GM23338 (cell line): ENCODE data around the gene FCN3. TPM values are rescaled to one million over a fixed set of nuclear protein-coding genes. Genes with fewer than 3 reads are reported as not detected.

Experiments
- ATAC-seq: fragments of 200-7000 bp; cut with Tn5 transposase; 3 replicates; pipeline ENCODE4 v1.9.1; 2020
- DNase-seq: peaks from one replicate; pipeline ENCODE4 v3.0.0-alpha.2; 2015; ENCODE audit warnings: low spot score
- H2AFZ ChIP-seq: fragments of 200-600 bp; sonication (generic); 2 replicates; pipeline ENCODE4 v1.8.0; 2016; ENCODE audit warnings: antibody characterized with exemption, mild to moderate bottlenecking, moderate library complexity
- H3F3A ChIP-seq: fragments of 200-600 bp; sonication (generic); replicated peaks from 2 replicates; pipeline ENCODE4 v1.8.0; 2017; ENCODE audit warnings: antibody characterized with exemption, mixed run types, low read depth
- H3K27ac ChIP-seq: fragments of 200-600 bp; sonication (generic); 2 replicates; pipeline ENCODE4 v1.6.1; 2016; ENCODE audit warnings: low read depth
- H3K27me3 ChIP-seq: fragments of 200-600 bp; sonication (generic); 2 replicates; pipeline ENCODE4 v1.8.0; 2016; ENCODE audit warnings: mild to moderate bottlenecking, mixed run types, moderate library complexity; ENCODE audit not compliant: insufficient read depth
- H3K36me3 ChIP-seq: fragments of 200-600 bp; sonication (generic); 2 replicates; pipeline ENCODE4 v1.8.0; 2016; ENCODE audit warnings: mild to moderate bottlenecking; ENCODE audit not compliant: insufficient read depth
- H3K4me1 ChIP-seq: fragments of 200-600 bp; sonication (generic); 2 replicates; pipeline ENCODE4 v1.8.0; 2016; ENCODE audit warnings: mild to moderate bottlenecking, moderate library complexity; ENCODE audit not compliant: insufficient read depth
- H3K4me2 ChIP-seq: fragments of 200-600 bp; sonication (generic); 2 replicates; pipeline ENCODE4 v1.7.1; 2017; ENCODE audit warnings: mixed run types
- H3K4me3 ChIP-seq: fragments of 200-600 bp; sonication (generic); 2 replicates; pipeline ENCODE4 v1.6.1; 2016; ENCODE audit warnings: mixed run types
- H3K79me2 ChIP-seq: fragments of 200-600 bp; sonication (generic); replicated peaks from 2 replicates; pipeline ENCODE4 v1.8.0; 2017; ENCODE audit warnings: mild to moderate bottlenecking; ENCODE audit not compliant: insufficient read depth
- H3K9me2 ChIP-seq: fragments of 200-600 bp; sonication (generic); 2 replicates; pipeline ENCODE4 v1.8.0; 2017; ENCODE audit not compliant: insufficient read depth
- H4K20me1 ChIP-seq: fragments of 200-600 bp; sonication (generic); replicated peaks from 2 replicates; pipeline ENCODE4 v1.8.0; 2017; ENCODE audit warnings: mild to moderate bottlenecking; ENCODE audit not compliant: insufficient read depth
- H3K27ac Mint-ChIP-seq: 2 replicates; pipeline ENCODE4 v1.8.0; 2020; ENCODE audit warnings: inconsistent platforms, mild to moderate bottlenecking, moderate library complexity, mixed read lengths
- H3K27me3 Mint-ChIP-seq: 3 replicates; pipeline ENCODE4 v1.8.0; 2022; ENCODE audit warnings: low read depth, mild to moderate bottlenecking, moderate library complexity, mixed read lengths, inconsistent platforms; ENCODE audit not compliant: insufficient read depth, poor library complexity
- H3K36me3 Mint-ChIP-seq: 3 replicates; pipeline ENCODE4 v1.8.0; 2021; ENCODE audit warnings: low read depth, mild to moderate bottlenecking, inconsistent platforms, moderate library complexity, mixed read lengths
- H3K4me1 Mint-ChIP-seq: 3 replicates; pipeline ENCODE4 v1.8.0; 2020; ENCODE audit warnings: mild to moderate bottlenecking, inconsistent platforms, mixed read lengths
- H3K4me3 Mint-ChIP-seq: 3 replicates; pipeline ENCODE4 v1.8.0; 2021; ENCODE audit warnings: moderate library complexity, mild to moderate bottlenecking, inconsistent platforms, mixed read lengths
- H3K9me3 Mint-ChIP-seq: 3 replicates; pipeline ENCODE4 v1.8.0; 2020; ENCODE audit warnings: moderate library complexity, mild to moderate bottlenecking, inconsistent platforms, mixed read lengths
- EZH2 ChIP-seq: fragments of 200-600 bp; sonication (generic); IDR thresholded peaks from one replicate; pipeline ENCODE4 v1.8.0; 2017; ENCODE audit warnings: antibody characterized with exemption, mild to moderate bottlenecking, low read depth; ENCODE audit not compliant: unreplicated experiment
- polyA plus RNA-seq: library from polyadenylated mRNA; unstranded; fragments of >200 nt; fragmentation: Nextera tagmentation; extraction: Ambion mirVana; gene quantifications from 2 replicates; pipeline ENCODE4 v1.2.1, GENCODE V29; 2016
- total RNA-seq: library from RNA; depleted of rRNA; stranded (reverse); fragments of >200 nt; shearing (Covaris generic); gene quantifications from 2 replicates; pipeline ENCODE4 v1.2.3, GENCODE V29; 2014
- TF ChIP-seq, protein P1 (sequence below): IDR thresholded peaks from 2 replicates; pipeline ENCODE4 v1.6.1; 2016; ENCODE audit warnings: antibody characterized with exemption
- TF ChIP-seq, protein P2 (sequence below), 2 experiments: fragments of 200-600 bp in 1 of 2; sonication (generic) in 1 of 2; conservative IDR thresholded peaks; 2 replicates each; pipeline versions ENCODE4 v1.5.1 to v1.6.1; 2016 to 2017; ENCODE audit warnings: antibody characterized with exemption in 2 of 2, low read depth in 2 of 2, mild to moderate bottlenecking in 2 of 2, moderate library complexity in 1 of 2

FCN3 gene
- total and polyA plus RNA-seq, 2 experiments from 2014 or later: 0.49 TPM; not detected in 1

- no peaks in the 10 kb centered on the region for H4K20me1 ChIP-seq
- H3F3A ChIP-seq: peaks cover 7% of the 10 kb centered on the region; the same call in 1 of the 2 replicates
- H2AFZ ChIP-seq: no peak overlapping the region
- H3K4me3 ChIP-seq: no peak overlapping the region
- Mint-ChIP-seq H3K27me3 (peaks cover 36% of the 10 kb centered on the region), H3K4me1 (peaks cover 53% of the 10 kb centered on the region), H3K36me3 (peaks cover 5% of the 10 kb centered on the region; the same call in 1 of the 3 replicates), H3K4me3 (no peak overlapping the region), H3K27ac (no peak overlapping the region), H3K9me3 (no peaks in the 10 kb centered on the region)
- no peak overlapping the region for H3K27ac ChIP-seq
- ATAC-seq: peak; percentile 25
- no peaks in the 10 kb centered on the region for H3K36me3 ChIP-seq
- H3K9me2 ChIP-seq: no peaks in the 10 kb centered on the region
- DNase-seq: peak; percentile 91
- H3K4me2 ChIP-seq: no peak overlapping the region
- H3K27me3 ChIP-seq: no peaks in the 10 kb centered on the region
- TF ChIP-seq, protein P1, sequence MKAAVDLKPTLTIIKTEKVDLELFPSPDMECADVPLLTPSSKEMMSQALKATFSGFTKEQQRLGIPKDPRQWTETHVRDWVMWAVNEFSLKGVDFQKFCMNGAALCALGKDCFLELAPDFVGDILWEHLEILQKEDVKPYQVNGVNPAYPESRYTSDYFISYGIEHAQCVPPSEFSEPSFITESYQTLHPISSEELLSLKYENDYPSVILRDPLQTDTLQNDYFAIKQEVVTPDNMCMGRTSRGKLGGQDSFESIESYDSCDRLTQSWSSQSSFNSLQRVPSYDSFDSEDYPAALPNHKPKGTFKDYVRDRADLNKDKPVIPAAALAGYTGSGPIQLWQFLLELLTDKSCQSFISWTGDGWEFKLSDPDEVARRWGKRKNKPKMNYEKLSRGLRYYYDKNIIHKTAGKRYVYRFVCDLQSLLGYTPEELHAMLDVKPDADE: no peak
- TF ChIP-seq EZH2: no peak
- TF ChIP-seq, protein P2, sequence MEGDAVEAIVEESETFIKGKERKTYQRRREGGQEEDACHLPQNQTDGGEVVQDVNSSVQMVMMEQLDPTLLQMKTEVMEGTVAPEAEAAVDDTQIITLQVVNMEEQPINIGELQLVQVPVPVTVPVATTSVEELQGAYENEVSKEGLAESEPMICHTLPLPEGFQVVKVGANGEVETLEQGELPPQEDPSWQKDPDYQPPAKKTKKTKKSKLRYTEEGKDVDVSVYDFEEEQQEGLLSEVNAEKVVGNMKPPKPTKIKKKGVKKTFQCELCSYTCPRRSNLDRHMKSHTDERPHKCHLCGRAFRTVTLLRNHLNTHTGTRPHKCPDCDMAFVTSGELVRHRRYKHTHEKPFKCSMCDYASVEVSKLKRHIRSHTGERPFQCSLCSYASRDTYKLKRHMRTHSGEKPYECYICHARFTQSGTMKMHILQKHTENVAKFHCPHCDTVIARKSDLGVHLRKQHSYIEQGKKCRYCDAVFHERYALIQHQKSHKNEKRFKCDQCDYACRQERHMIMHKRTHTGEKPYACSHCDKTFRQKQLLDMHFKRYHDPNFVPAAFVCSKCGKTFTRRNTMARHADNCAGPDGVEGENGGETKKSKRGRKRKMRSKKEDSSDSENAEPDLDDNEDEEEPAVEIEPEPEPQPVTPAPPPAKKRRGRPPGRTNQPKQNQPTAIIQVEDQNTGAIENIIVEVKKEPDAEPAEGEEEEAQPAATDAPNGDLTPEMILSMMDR (conservative IDR thresholded peaks at IDR 0.05; ENCODE audit: low read depth in 2 of 2): peak; percentile 89 to 94
- peaks cover 28% of the 10 kb centered on the region for H3K4me1 ChIP-seq
- H3K79me2 ChIP-seq: no peaks in the 10 kb centered on the region
These were observed 21.0 kb upstream of the FCN3 start for GRCh38 chr1:27395441-27396195.

DNA sequence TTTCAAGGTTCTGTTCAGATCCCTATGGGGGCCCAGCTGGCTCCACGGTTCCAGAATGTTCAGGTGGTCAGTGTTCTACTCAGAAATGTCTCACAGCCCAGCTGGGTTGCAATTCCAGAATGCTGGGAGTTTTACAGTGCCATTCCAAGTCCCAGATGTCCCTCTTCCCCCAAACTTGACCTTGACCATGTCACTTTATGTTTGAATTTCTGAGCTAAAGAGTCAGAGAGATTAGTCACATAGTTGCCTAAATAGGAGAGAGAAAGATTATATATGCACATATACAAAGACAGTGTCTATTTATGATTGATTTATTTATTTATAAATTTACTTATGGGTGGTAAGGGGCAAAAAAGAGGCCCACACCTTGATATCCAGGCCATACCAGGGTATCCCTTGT lies 20.3 kb upstream of the FCN3 start:
- Histone ChIP-seq H2AFZ (no peak overlapping the region), H4K20me1 (no peaks in the 10 kb centered on the region), H3K4me3 (no peak overlapping the region), H3K79me2 (no peaks in the 10 kb centered on the region), H3K27me3 (no peaks in the 10 kb centered on the region), H3K4me1 (peaks cover 23% of the 10 kb centered on the region), H3K27ac (no peak overlapping the region), H3F3A (peaks cover 7% of the 10 kb centered on the region; the same call in 1 of the 2 replicates), H3K9me2 (no peaks in the 10 kb centered on the region), H3K4me2 (no peak overlapping the region), H3K36me3 (no peaks in the 10 kb centered on the region)
- Mint-ChIP-seq H3K36me3 (peaks cover 5% of the 10 kb centered on the region; the same call in 1 of the 3 replicates), H3K4me1 (peaks cover 46% of the 10 kb centered on the region), H3K27ac (no peak overlapping the region; the same call in 1 of the 2 replicates), H3K27me3 (peaks cover 33% of the 10 kb centered on the region), H3K9me3 (no peaks in the 10 kb centered on the region), H3K4me3 (no peak overlapping the region; the same call in 2 of the 3 replicates)
- ATAC-seq (no peak), DNase-seq (no peak)
- TF ChIP-seq, protein P2 (conservative IDR thresholded peaks at IDR 0.05; ENCODE audit: low read depth in 2 of 2): no peak
